ENCODE data around the gene FAM89B.

GRCh38 chr11:65604258-65604657, 31.9 kb downstream of the FAM89B start:
- TF ChIP-seq POLR2A (IDR thresholded peaks at IDR 0.05): no peak
- TF ChIP-seq CTCF (IDR thresholded peaks at IDR 0.05): no peak
